Thoracic aorta (tissue), 2 donors: ENCODE data around the gene DTYMK. TPM values are rescaled to one million over a fixed set of nuclear protein-coding genes. Genes with fewer than 3 reads are reported as not detected.

Experiments
- ATAC-seq: fragments of 150-250 bp; one replicate; pipeline ENCODE4 v1.8.0; 2017; ENCODE audit warnings: low read depth; ENCODE audit not compliant: insufficient number of reproducible peaks, low FRiP score
- DNase-seq: peaks from one replicate; pipeline ENCODE4 v3.0.0-alpha.2; 2020; ENCODE audit warnings: low spot score
- H3K27ac ChIP-seq, 2 donors: fragments of 200-600 bp; sonication (generic); 1 replicate in 1 of 2; 2 replicates in 1 of 2; pipeline ENCODE4 v1.5.1; 2016; ENCODE audit warnings: mild to moderate bottlenecking in 2 of 2, moderate library complexity in 2 of 2
- H3K27me3 ChIP-seq: fragments of 200-600 bp; sonication (generic); replicated peaks from 2 replicates; pipeline ENCODE4 v1.6.0; 2016; ENCODE audit warnings: mild to moderate bottlenecking; ENCODE audit not compliant: insufficient read depth
- H3K36me3 ChIP-seq: fragments of 200-600 bp; sonication (generic); one replicate; pipeline ENCODE4 v1.5.1; 2016
- H3K4me1 ChIP-seq, 2 donors: fragments of 200-600 bp; sonication (generic); 1 replicate in 1 of 2; 2 replicates in 1 of 2; pipeline versions ENCODE4 v1.5.1 to v1.6.0; 2016; ENCODE audit warnings: low read depth in 2 of 2, mild to moderate bottlenecking in 1 of 2; ENCODE audit not compliant: control insufficient read depth in 1 of 2
- H3K4me3 ChIP-seq: fragments of 200-600 bp; sonication (generic); 2 replicates; pipeline ENCODE4 v1.5.1; 2016; ENCODE audit warnings: mild to moderate bottlenecking
- H3K9me3 ChIP-seq: fragments of 200-600 bp; sonication (generic); 2 replicates; pipeline ENCODE4 v1.5.1; 2016
- total RNA-seq, 2 donors: library from RNA; depleted of rRNA; stranded (reverse); fragments of >200 nt; gene quantifications; one replicate each; pipeline versions ENCODE4 v1.1.0 to v1.2.3, GENCODE V29; 2016
- TF ChIP-seq, protein P1 (sequence below): fragments of 200-600 bp; sonication (generic); IDR thresholded peaks from one replicate; pipeline ENCODE4 v1.5.1; 2019; ENCODE audit warnings: antibody characterized with exemption

Gene DTYMK
- total RNA-seq, 2 donors from 2014 or later = 6.2 to 6.4 TPM

DNA sequence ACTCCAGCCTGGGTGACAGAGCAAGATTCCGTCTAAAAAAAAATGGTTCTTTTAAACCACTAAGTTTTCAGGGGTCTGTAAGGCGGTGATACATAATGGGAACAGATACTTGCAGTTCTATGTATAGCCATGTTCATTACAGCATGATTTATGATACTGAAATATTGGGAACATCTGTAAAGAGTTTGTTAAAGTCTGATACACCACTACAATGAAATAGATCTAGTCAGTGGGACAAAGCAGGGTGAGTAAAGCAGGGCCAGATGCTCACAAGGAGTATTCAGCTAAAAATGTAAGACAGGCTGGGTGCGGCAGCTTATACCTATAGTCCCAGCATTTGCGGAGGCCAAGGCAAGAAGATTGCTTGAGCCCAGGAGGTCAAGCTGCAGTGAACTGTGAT lies 9.0 kb upstream of the DTYMK start:
- DNase-seq = no peak
- no peak overlapping the region for H3K4me3 ChIP-seq
- no peak for ATAC-seq
- peaks cover 0 to under 1% of the 10 kb centered on the region in 2 donors for H3K4me1 ChIP-seq
- H3K27me3 ChIP-seq = no peaks in the 10 kb centered on the region
- peaks cover 9% of the 10 kb centered on the region for H3K36me3 ChIP-seq
- TF ChIP-seq, protein P1, sequence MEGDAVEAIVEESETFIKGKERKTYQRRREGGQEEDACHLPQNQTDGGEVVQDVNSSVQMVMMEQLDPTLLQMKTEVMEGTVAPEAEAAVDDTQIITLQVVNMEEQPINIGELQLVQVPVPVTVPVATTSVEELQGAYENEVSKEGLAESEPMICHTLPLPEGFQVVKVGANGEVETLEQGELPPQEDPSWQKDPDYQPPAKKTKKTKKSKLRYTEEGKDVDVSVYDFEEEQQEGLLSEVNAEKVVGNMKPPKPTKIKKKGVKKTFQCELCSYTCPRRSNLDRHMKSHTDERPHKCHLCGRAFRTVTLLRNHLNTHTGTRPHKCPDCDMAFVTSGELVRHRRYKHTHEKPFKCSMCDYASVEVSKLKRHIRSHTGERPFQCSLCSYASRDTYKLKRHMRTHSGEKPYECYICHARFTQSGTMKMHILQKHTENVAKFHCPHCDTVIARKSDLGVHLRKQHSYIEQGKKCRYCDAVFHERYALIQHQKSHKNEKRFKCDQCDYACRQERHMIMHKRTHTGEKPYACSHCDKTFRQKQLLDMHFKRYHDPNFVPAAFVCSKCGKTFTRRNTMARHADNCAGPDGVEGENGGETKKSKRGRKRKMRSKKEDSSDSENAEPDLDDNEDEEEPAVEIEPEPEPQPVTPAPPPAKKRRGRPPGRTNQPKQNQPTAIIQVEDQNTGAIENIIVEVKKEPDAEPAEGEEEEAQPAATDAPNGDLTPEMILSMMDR = no peak
- no peaks in the 10 kb centered on the region for H3K9me3 ChIP-seq
- H3K27ac ChIP-seq = no peak overlapping the region

DNA sequence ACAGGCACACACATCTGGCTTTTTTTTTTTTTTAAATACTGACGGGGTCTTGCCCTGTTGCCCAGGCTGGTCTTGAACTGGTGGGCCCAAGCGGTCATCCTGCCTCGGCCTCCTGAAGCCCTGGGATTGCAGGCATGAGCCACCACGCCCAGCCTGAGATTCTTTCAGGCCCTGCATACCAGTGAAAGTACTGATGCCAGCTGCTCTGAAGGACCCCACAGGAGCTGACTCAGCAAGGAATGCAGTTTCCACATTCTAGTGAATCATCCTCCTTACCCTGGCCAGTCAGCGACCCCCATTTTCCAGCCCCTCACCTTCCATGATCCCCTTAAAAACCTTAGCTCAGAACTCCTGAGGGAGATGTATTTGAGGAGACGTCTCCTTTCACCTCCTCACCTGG lies 5.8 kb upstream of the DTYMK start:
- TF ChIP-seq, protein P1 = no peak
- ATAC-seq = no peak
- H3K4me3 ChIP-seq = no peak overlapping the region

DNA sequence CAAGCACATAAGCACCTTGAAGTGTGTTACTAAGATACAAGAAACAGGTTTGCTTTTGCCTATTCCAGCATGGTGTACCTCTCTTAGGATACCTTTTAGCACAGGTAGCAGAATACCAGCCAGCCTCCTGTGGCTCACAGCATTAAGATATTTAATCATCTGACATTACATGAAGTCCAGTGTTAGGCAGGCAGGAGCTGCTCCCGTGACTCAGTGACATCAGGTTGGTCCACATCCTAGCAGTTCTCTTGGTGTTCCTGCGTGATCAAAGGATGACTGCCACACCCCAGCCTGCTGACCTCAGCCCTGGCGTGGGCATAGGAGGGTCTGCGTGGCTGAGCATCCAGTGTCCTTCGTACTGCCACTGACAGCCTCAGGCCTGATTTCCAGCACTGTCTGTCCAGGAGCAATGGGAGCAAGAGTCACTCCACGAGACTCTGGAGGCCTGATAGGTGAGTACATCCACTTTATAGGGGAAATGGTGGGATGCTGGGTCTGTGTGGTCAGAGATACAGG lies 3.6 kb upstream of the DTYMK start:
- no peaks in the 10 kb centered on the region for H3K9me3 ChIP-seq
- no peak overlapping the region for H3K27ac ChIP-seq
- ATAC-seq = no peak
- no peak overlapping the region for H3K4me3 ChIP-seq
- no peak for DNase-seq
- no peaks in the 10 kb centered on the region for H3K27me3 ChIP-seq
- H3K4me1 ChIP-seq = peaks cover 14 to 29% of the 10 kb centered on the region in 2 donors
- peaks cover 20% of the 10 kb centered on the region for H3K36me3 ChIP-seq
- TF ChIP-seq, protein P1 = no peak

More for the DNA sequence above, 5.8 kb upstream of the DTYMK start:
- DNase-seq = no peak
- H3K4me1 ChIP-seq = peaks cover 7 to 20% of the 10 kb centered on the region in 2 donors
- no peak overlapping the region for H3K27ac ChIP-seq
- H3K9me3 ChIP-seq = no peaks in the 10 kb centered on the region
- no peaks in the 10 kb centered on the region for H3K27me3 ChIP-seq
- H3K36me3 ChIP-seq = peaks cover 20% of the 10 kb centered on the region

DNA sequence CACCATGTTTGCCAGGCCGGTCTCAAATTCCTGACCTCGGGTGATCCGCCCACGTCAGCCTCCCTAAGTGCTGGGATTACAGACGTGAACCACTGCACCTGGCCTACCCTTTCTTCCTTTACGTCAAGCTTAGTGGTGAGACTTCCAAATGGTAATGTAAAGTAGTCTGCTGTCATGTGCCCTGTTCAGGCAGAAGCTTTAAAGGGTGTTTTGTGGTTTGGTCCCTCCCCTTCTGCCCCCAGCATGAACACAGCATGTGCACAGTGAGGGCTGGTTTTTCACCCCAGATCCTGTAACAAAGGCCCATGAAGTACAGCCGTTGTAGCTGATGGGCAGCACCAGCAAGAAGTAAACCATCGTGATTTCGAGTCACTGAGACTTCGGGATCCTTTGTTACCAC lies 2.7 kb upstream of the DTYMK start:
- Histone ChIP-seq H3K27me3 (no peaks in the 10 kb centered on the region), H3K9me3 (no peaks in the 10 kb centered on the region), H3K4me1 (peaks cover 14 to 29% of the 10 kb centered on the region in 2 donors), H3K27ac (no peak overlapping the region), H3K4me3 (no peak overlapping the region), H3K36me3 (peaks cover 20% of the 10 kb centered on the region)
- ATAC-seq (no peak), DNase-seq (no peak)
- TF ChIP-seq, protein P1 = no peak

DNA sequence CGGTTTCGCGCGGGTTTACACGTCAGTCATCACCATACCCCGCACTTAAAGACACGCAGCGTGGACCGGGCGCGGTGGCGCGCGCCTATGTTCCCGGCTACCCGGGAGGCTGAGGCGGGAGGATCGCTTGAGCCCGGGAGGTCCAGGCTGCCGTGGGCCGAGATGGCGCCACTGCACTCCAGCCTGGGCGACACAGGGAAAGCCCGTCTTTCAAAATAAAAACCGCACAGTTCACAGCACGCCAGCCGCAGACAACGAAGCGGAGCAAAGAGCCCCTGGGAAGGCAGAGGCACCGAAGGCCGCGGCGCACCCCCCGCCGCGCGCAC lies 328 bp downstream of the DTYMK start:
- Histone ChIP-seq H3K4me1 (peaks cover 14 to 29% of the 10 kb centered on the region in 2 donors), H3K36me3 (peaks cover 17% of the 10 kb centered on the region), H3K27ac (peak overlapping the region in 1 of 2 donors; percentile 56), H3K4me3 (peak overlapping the region; percentile 100), H3K9me3 (no peaks in the 10 kb centered on the region), H3K27me3 (no peaks in the 10 kb centered on the region)
- TF ChIP-seq, protein P1 = no peak
- ATAC-seq (no peak), DNase-seq (no peak)
